GM21576 (cell line): Measurements from ENCODE around the gene NDRG3.

Experiments used
- ATAC-seq: cut with Tn5 transposase; IDR thresholded peaks from one replicate; pipeline ENCODE4 v1.9.1; 2021; ENCODE audit warnings: mild to moderate bottlenecking, moderate library complexity; ENCODE audit not compliant: unreplicated experiment

Gene NDRG3

GRCh38 chr20:36761125-36761524 is 15.2 kb upstream of the NDRG3 start:
- no peak for ATAC-seq

DNA sequence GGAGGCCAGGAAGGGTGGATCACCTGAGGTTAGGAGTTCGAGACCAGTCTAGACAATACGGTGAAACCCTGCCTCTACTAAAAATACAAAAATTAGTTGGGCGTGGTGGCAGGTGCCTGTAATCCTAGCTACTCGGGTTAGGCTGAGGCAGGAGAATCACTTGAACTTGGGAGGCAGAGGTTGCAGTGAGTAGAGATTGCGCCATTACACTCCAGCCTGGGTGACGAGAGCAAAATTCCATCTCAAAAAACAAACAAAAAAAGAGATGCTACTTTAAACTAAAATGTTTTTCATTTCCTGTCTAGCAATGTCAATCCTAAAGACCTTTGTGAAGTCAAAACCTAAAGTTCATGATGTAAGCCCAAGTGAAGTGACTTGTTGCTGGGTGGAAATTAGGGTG is 14.8 kb upstream of the NDRG3 start:
- ATAC-seq: no peak

- ATAC-seq: no peak
Observed at GRCh38 chr20:36758276-36758675, 12.4 kb upstream of the NDRG3 start.

DNA sequence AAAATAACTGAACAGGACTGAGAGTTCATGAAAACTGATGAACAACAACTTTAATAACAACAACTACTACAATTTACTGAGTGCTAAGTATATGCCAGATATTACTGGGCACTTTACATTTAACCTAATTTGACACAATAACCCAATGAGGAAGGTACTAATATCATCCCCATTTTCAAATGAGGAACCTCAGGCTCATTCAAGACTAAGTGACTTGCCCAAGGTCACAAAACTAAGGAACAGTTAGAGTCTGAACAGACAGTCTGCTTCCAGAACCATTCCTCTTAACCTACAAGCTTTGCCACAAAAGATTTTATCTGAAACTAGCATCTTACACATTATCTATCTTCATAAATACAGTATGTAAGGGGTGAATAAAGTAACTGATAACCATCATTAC is 10.6 kb upstream of the NDRG3 start:
- no peak for ATAC-seq

GRCh38 chr20:36754656-36755222 is 8.8 kb upstream of the NDRG3 start:
- no peak for ATAC-seq

DNA sequence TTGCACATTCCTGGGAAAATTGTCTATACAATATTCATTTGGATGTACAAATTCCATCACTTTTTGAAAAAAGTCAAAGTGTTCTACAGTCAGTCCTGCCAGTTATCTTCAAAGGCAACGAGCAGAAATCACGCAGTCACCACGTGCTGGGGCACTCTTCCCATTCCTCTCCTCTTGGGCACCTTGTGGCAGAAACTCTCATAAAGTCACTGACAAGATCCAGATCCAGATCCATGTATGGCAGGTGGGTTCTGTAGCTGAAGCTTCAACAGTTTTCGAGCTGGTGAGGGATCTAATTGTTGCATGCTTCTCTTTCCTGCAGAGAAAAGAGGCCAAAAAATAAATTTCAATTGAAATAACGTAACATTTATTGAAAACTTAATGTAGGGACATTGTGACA is 6.7 kb upstream of the NDRG3 start:
- ATAC-seq: no peak

DNA sequence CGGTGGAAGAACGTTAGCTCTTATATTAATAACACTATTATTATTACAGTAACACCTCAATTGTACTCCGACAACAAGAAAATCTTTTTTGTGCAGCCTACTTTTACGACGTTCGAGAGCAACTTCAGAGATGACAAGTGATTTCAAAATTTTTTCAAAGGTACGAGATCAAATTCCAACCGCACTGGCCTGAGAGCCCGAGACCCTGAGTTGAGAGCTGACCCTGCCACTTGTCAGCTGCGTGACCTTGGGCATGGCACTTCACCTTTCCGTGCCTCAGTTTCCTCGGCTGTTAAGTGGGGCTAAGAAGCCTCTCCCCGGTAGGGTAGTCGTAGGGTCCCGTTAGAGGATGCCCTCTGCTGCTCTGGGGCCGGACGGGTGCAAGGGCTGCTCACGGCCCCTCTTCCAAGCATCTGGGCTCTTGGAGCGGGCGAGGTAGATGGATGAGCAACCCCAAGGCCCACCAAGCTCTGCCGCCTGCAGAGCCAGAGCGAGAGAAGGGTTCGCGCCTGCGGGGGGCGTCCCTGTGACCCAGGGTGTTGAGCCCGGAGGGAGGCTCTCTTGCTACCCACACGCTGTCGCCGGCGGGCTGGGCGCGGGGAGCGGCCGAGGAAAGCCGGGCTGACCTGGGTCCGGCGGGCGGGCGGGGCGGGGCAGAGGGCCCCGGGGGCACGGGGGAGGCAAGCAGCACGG is 510 bp downstream of the NDRG3 start:
- ATAC-seq: peak; percentile 29

DNA sequence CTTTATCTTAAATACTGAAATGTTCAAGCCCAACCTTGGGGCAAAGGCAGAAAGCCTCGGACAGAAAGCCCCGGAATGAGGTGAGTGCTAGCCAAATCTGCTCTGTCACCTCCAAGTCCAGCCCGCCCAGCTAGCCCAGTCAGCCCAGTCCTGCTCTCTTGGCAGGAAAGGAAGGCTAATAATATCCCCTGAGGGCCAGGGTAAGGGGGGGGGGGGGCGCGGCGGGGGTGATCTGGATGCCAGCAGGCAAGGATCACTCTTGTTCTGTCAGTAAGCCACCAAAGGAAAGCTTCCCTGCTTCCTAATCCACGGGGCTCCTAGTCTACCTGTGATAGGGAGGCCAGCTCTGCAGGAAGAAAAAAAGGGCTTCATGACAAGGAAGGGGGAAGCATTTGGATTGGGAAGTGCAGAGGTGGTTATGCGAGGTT is 1.1 kb downstream of the NDRG3 start:
- ATAC-seq: no peak

- ATAC-seq: no peak
Observed at GRCh38 chr20:36744243-36744642, 1.6 kb downstream of the NDRG3 start.

- no peak for ATAC-seq
Observed at GRCh38 chr20:36742558-36742957, 3.3 kb downstream of the NDRG3 start.

DNA sequence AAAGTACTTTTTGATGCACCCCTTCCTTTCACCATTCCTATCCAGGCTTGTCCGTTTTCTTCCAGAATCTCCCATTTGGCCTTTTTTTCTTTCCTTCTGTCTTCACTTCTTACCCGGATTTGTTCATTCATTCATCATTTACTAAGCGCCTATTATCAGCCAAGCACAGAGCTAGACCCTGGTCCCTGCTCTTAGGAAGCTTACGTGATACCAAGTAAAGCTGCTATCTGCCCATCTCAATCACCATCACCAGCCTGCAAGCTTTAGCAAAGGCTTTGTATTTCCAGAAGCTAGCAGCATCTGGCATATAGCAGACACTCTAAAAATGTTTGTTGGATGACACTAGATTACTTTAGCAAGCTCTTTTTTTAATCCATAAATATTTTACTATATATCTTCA is 4.8 kb downstream of the NDRG3 start:
- no peak for ATAC-seq

DNA sequence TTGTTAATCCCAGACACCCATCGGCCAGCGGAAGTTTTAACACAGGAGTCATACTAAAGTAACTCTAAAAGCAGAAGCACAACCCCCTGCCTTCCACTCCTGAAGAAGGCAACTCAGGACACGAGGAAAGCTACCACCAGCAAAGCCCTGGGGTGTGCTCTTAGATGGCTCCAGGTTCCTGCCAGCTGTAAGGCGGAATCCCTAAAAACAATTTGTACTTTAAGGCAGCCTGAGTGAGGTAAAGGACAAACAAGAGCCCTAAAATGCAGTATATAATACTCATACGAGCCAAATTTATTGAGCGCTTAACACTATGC is 8.7 kb downstream of the NDRG3 start:
- ATAC-seq: no peak

- no peak for ATAC-seq
Observed at GRCh38 chr20:36736451-36737182, 9.3 kb downstream of the NDRG3 start.

GRCh38 chr20:36732456-36732855 is 13.4 kb downstream of the NDRG3 start:
- ATAC-seq: no peak

DNA sequence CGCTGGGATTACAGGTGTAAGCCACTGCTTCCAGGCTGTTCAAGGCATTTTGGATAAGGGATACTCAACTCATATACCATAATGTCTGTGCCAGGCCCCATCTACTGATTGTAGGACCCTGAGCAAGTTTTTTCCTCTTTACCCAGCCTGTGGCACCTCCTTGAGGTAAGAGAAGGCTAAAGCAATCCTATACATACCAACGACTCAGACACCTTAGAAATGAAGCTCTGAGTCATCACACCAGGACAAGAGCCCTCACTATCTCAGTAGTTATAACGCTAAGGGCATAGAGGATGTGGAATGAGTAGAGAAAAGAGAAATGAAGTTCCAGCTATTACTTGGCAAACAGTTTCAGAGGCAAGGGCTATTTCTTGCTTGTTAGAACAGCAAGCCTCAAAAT is 16.9 kb downstream of the NDRG3 start:
- ATAC-seq: no peak

- ATAC-seq: no peak
Observed at GRCh38 chr20:36726168-36726567, 19.7 kb downstream of the NDRG3 start.

DNA sequence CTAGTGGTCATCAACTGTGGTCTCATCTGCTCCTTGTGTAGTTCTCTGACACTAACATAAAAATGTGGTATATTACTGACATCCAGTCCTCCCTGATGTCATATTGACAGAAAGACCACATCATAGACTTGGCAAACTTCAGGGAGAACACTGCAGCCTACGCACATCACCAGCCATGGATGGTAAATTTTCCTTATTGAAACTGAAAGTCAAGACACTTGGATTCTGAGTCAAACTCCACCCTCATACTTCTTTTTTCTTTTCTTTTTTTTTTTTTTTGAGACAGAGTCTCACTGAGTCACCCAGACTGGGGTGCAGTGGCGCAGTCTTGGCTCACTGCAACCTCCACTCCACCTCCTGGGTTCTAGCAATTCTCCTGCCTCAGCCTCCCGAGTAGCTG is 25.4 kb downstream of the NDRG3 start:
- ATAC-seq: no peak

DNA sequence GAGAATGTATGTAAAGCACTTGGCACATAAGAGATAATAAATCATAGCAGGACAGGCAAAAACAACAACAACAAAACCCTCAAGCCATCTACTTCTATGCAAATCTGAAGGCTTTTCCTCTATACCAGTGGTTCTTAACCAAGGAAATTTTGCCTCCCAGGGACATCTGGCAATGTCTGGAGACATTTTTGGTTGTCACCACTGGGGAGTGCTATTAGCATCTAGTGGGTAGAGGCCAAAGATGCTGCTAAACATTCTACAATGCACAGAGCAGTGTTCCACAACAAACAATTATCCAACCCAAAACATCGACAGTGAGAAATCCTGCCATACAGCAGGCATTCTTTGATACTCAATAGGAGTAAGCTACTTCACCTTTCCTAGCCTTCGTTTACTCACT is 28.2 kb downstream of the NDRG3 start:
- no peak for ATAC-seq

GRCh38 chr20:36717021-36717420 is 28.9 kb downstream of the NDRG3 start:
- ATAC-seq: no peak

- no peak for ATAC-seq
Observed at GRCh38 chr20:36712775-36713174, 33.1 kb downstream of the NDRG3 start.

- ATAC-seq: no peak
Observed at GRCh38 chr20:36709126-36709525, 36.8 kb downstream of the NDRG3 start.

DNA sequence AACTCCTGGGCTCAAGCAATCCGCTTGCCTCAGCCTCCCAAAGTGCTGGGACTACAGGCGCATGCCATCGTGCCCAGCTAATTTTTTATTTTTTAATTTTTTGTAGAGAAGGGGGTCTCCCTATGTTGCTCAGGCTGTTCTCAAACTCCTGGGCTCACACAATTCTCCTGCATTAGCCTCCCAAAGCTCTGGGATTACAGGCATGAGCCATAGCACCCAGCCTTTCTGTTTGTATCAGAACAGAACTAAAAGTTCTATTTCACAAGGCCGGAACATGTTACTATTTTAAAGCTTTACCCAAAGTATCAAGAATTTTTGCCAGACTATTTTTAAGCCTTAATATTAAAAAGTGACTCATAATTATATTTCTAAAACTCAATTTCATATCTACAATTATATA is 42.4 kb downstream of the NDRG3 start:
- ATAC-seq: no peak

DNA sequence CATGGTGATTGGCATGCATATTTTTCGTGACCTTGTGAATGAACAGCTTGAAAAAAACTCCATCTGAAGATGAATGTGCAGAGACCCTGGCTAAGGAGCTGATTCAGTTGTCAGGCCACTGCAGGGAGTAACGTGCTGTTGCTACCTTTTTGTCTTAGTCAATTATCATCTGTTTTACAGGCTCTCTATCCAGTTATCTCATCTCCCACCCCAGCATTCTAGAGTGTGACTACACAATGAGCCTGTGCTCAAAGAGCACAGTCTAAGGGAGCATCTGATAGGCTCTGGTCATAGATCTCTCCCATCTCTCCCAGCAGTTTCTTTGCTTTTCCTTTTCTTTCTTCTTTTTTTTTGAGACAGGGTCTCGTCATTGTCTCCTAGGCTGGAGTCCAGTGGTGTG is 45.5 kb downstream of the NDRG3 start:
- no peak for ATAC-seq
